Mesothelial cell of epicardium (in vitro differentiated cells): Measurements from ENCODE around the gene C1orf87. TPM values are rescaled to one million over a fixed set of nuclear protein-coding genes. Genes with fewer than 3 reads are reported as not detected.

ENCODE experiments used
- DNase-seq, 2 experiments: peaks; one replicate each; pipeline ENCODE4 v3.0.0; 2021; ENCODE audit warnings: low spot score in 2 of 2; ENCODE audit not compliant: unreplicated experiment in 2 of 2
- H3K27ac Mint-ChIP-seq: 2 replicates; pipeline ENCODE4 v1.8.0; 2021; ENCODE audit warnings: mixed read lengths
- H3K27me3 Mint-ChIP-seq: 2 replicates; pipeline ENCODE4 v1.8.0; 2021; ENCODE audit warnings: low read depth, mixed read lengths
- H3K36me3 Mint-ChIP-seq: 2 replicates; pipeline ENCODE4 v1.8.0; 2021; ENCODE audit warnings: mixed read lengths
- H3K4me1 Mint-ChIP-seq: 2 replicates; pipeline ENCODE4 v1.8.0; 2021; ENCODE audit warnings: mixed read lengths
- H3K4me3 Mint-ChIP-seq: 2 replicates; pipeline ENCODE4 v1.8.0; 2021; ENCODE audit warnings: mild to moderate bottlenecking, moderate library complexity, mixed read lengths
- H3K9me3 Mint-ChIP-seq: 2 replicates; pipeline ENCODE4 v1.8.0; 2021; ENCODE audit warnings: mixed read lengths
- CTCF ChIP-seq: fragments of 200-600 bp; sonication (generic); IDR thresholded peaks from one replicate; pipeline ENCODE4 v1.5.0; 2021; ENCODE audit warnings: antibody characterized with exemption; ENCODE audit not compliant: unreplicated experiment
- total RNA-seq: library from RNA; stranded (reverse); gene quantifications from 3 replicates; pipeline ENCODE4 v1.2.1, GENCODE V29; 2021

The C1orf87 gene
- total RNA-seq, 1 donor from 2014 or later: not detected

GRCh38 chr1:59947047-59947938 lies 126.3 kb downstream of the C1orf87 start:
- Mint-ChIP-seq H3K27me3 (peaks cover 18% of the 10 kb centered on the region), H3K36me3 (no peaks in the 10 kb centered on the region), H3K4me3 (no peak overlapping the region), H3K4me1 (peaks cover 4% of the 10 kb centered on the region), H3K9me3 (no peaks in the 10 kb centered on the region), H3K27ac (no peak overlapping the region)
- DNase-seq: peak; percentile 25 to 60
- TF ChIP-seq CTCF: peak; percentile 95

GRCh38 chr1:59945790-59946189 lies 127.8 kb downstream of the C1orf87 start:
- no peak overlapping the region for H3K27ac Mint-ChIP-seq
- DNase-seq: no peak

More at GRCh38 chr1:59945790-59946189, 127.8 kb downstream of the C1orf87 start:
- no peaks in the 10 kb centered on the region for H3K36me3 Mint-ChIP-seq
- H3K4me1 Mint-ChIP-seq: peaks cover 4% of the 10 kb centered on the region
- no peak for TF ChIP-seq CTCF
- H3K27me3 Mint-ChIP-seq: peaks cover 21% of the 10 kb centered on the region
- no peak overlapping the region for H3K4me3 Mint-ChIP-seq
- H3K9me3 Mint-ChIP-seq: no peaks in the 10 kb centered on the region

Other genes starting within 250 kb of the C1orf87 start
- 2.8 to 3.1 TPM (median 2.9 TPM) in 3 replicates for gene CYP2J2, start 147.0 kb downstream of the C1orf87 start, total RNA-seq